Immature natural killer cell (primary cell): ENCODE data around the gene BPIFB6. TPM values are rescaled to one million over a fixed set of nuclear protein-coding genes. Genes with fewer than 3 reads are reported as not detected.
"Not testable (repeated sequence)": the region's sequence is repeated elsewhere in the genome, so short reads cannot be mapped to it uniquely, and the experiment has no call there.

Experiments used
- DNase-seq, 3 donors: peaks; one replicate each; pipeline ENCODE4 v3.0.0; 2022; ENCODE audit warnings: mixed read lengths in 1 of 3
- H3K27ac Mint-ChIP-seq, 6 donors: one replicate each; pipeline ENCODE4 v1.8.0; 2020; ENCODE audit warnings: mixed read lengths in 6 of 6, mild to moderate bottlenecking in 5 of 6, inconsistent platforms in 4 of 6, moderate library complexity in 3 of 6
- H3K27me3 Mint-ChIP-seq, 3 donors: one replicate each; pipeline ENCODE4 v1.8.0; 2020 to 2021; ENCODE audit warnings: low read depth in 3 of 3, mild to moderate bottlenecking in 3 of 3, mixed read lengths in 3 of 3, moderate library complexity in 3 of 3, inconsistent platforms in 1 of 3
- H3K36me3 Mint-ChIP-seq, 3 donors: one replicate each; pipeline ENCODE4 v1.8.0; 2020; ENCODE audit warnings: mixed read lengths in 3 of 3, inconsistent platforms in 2 of 3, mild to moderate bottlenecking in 2 of 3
- H3K4me1 Mint-ChIP-seq, 2 donors: one replicate each; pipeline ENCODE4 v1.8.0; 2020; ENCODE audit warnings: inconsistent platforms in 2 of 2, mild to moderate bottlenecking in 2 of 2, mixed read lengths in 2 of 2, moderate library complexity in 1 of 2
- H3K4me3 Mint-ChIP-seq, 5 donors: one replicate each; pipeline ENCODE4 v1.8.0; 2020; ENCODE audit warnings: mild to moderate bottlenecking in 5 of 5, mixed read lengths in 5 of 5, inconsistent platforms in 3 of 5, moderate library complexity in 3 of 5
- H3K9me3 Mint-ChIP-seq, 6 donors: one replicate each; pipeline ENCODE4 v1.8.0; 2020; ENCODE audit warnings: mild to moderate bottlenecking in 6 of 6, mixed read lengths in 6 of 6, inconsistent platforms in 4 of 6, moderate library complexity in 3 of 6
- polyA plus RNA-seq, 3 donors: library from polyadenylated mRNA; unstranded; fragments of 300-500 nt; fragmentation: Illumina TruSeq; gene quantifications; one replicate each; pipeline ENCODE4 v1.2.3, GENCODE V29; 2021

Gene BPIFB6
- polyA plus RNA-seq, 3 donors from 2014 or later = not detected

DNA sequence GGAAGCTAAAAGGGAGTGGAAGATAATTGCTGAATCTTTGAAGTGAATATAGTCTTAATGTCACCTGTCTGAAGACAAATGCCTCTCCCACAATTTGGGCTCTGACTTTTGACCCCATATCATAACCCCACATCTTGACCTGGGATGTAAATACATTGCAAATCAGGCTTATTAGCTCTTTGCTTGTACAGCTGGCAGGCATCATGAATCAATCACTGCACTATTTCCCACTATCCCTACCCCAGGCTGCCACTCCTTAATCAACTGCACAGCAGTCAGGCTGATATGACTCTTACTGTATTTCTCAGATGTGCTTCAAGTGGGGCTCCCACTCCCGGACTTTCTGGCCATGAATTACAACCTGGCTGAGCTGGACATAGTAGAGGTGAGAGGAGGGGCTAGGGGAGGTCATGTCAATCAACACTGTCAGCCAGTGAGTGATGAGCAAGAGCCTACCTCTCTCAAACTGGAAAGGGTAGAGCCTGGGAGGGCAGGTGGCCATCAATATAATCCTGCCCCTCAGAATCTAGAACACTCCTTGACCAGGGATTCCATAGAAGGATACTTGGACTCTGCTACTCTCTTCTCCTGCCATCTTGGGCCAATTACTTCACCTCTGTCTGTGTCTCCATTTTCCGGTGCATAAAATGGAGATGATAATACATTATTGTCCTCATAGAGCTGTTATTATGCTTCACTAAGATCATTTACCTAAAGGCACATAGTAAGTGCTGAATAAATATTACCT is 11.7 kb downstream of the BPIFB6 start:
- Mint-ChIP-seq H3K4me3 (no peak overlapping the region), H3K27ac (no peak overlapping the region), H3K27me3 (peaks cover 0 to 6% (median 2%) of the 10 kb centered on the region in 3 donors), H3K9me3 (peaks cover 11 to 21% (median 14%) of the 10 kb centered on the region in 6 donors), H3K36me3 (peaks cover 0 to 4% (median 3%) of the 10 kb centered on the region in 3 donors), H3K4me1 (no peaks in the 10 kb centered on the region)
- no peak for DNase-seq

GRCh38 chr20:33043731-33044181 is 12.3 kb downstream of the BPIFB6 start:
- no peak for DNase-seq
- Mint-ChIP-seq H3K4me1 (no peaks in the 10 kb centered on the region), H3K27me3 (peaks cover 0 to 6% (median 2%) of the 10 kb centered on the region in 3 donors), H3K9me3 (peaks cover 11 to 21% (median 14%) of the 10 kb centered on the region in 6 donors), H3K27ac (no peak overlapping the region), H3K36me3 (peaks cover 0 to 4% (median 3%) of the 10 kb centered on the region in 3 donors), H3K4me3 (no peak overlapping the region)

DNA sequence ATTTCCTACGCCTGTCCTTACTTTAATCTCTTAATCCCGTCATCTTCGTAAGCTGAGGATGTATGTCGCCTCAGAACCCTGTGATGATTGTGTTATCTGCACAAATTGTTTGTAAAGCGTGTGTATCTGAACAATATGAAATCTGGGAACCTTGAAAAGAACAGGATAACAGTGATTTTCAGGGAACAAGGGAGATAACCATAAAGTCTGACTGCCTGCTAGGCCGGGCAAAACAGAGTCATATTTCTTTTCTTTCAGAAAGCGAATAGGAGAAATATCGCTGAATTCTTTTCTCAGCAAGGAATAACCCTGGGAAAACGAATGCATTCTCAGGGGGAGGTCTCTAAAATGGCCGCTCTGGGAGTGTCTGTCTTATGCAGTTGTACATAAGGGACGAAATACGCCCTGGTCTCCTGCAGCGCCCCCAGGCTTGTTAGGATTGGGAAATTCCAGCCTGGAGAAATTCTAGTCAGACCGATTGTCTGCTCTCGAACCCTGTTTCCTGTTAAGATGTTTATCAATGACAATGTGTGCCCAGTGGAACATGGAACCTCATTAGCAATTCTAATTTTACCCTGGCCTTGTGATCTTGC is 13.8 kb downstream of the BPIFB6 start:
- H3K4me3 Mint-ChIP-seq, H3K36me3 Mint-ChIP-seq, H3K4me1 Mint-ChIP-seq, H3K27me3 Mint-ChIP-seq, DNase-seq, H3K27ac Mint-ChIP-seq: not testable (repeated sequence)
- peaks cover 11 to 21% (median 15%) of the 10 kb centered on the region in 6 donors for H3K9me3 Mint-ChIP-seq

DNA sequence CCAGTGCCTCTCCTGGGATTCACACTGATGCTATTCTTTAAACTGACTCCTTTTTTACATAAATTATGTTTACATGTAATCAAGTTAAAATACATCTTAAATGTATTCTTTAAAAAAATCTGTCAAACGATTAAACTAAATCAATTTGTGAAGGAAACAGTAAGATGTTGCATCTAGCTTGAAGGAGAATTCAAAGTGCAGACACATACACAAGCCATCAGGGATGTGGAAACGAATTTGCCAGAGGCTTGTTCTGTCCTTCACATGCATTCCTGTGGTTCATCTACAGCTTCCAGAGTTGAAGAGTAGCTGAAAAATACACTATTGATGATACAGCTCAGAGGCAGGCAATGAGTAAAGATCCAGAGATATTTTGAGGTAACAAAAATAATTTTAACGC is 15.0 kb downstream of the BPIFB6 start:
- peaks cover 0 to 4% (median 3%) of the 10 kb centered on the region in 3 donors for H3K36me3 Mint-ChIP-seq
- peaks cover 11 to 21% (median 15%) of the 10 kb centered on the region in 6 donors for H3K9me3 Mint-ChIP-seq

GRCh38 chr20:33051333-33051732 is 19.9 kb downstream of the BPIFB6 start:
- Mint-ChIP-seq H3K27ac (no peak overlapping the region), H3K27me3 (no peaks in the 10 kb centered on the region), H3K36me3 (no peaks in the 10 kb centered on the region), H3K4me3 (no peak overlapping the region), H3K4me1 (no peaks in the 10 kb centered on the region), H3K9me3 (peaks cover 0 to 4% (median 1%) of the 10 kb centered on the region in 6 donors)
- DNase-seq = no peak

More for the DNA sequence above, 15.0 kb downstream of the BPIFB6 start:
- Mint-ChIP-seq H3K27ac (no peak overlapping the region), H3K4me3 (no peak overlapping the region), H3K4me1 (no peaks in the 10 kb centered on the region), H3K27me3 (peaks cover 0 to 3% (median 2%) of the 10 kb centered on the region in 3 donors)
- no peak for DNase-seq

- H3K9me3 Mint-ChIP-seq = peaks cover 0 to 1% (median 0%) of the 10 kb centered on the region in 6 donors
- H3K27ac Mint-ChIP-seq = no peak within 1 kb of the TSS
- H3K27me3 Mint-ChIP-seq = peaks cover 0 to 2% (median 0%) of the 10 kb centered on the region in 3 donors
These were observed 22.1 kb downstream of the BPIFB6 start, which contains the start of gene BPIFB3 for GRCh38 chr20:33053291-33054106. TSS of gene BPIFB3 (plus strand) at chr20:33053903. CDS start at chr20:33055436, 1,533 bp downstream.

DNA sequence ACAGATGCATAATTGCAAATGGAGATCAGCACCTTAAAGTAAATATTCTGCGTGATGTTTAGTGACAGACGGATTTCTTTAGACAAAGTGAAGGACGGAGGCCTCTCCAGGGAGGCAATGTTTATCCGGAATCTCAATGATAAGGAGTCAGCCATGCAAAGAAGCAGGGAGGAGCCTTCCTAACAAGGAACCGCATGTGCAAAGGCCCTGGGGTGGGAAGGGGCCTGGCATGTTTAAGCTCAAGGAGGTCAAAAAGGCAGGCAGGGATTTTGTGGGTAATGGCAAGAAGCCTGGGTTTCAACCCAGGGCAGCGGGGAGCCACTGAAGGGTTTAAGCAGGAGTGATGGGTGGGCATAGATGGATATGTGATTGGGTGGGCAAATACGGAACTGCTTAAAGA is 22.9 kb downstream of the BPIFB6 start:
- H3K27ac Mint-ChIP-seq = no peak overlapping the region
- peaks cover 0 to 2% (median 2%) of the 10 kb centered on the region in 3 donors for H3K27me3 Mint-ChIP-seq
- H3K36me3 Mint-ChIP-seq = no peaks in the 10 kb centered on the region
- no peak overlapping the region for H3K4me3 Mint-ChIP-seq
- DNase-seq = no peak
- H3K4me1 Mint-ChIP-seq = no peaks in the 10 kb centered on the region
- peaks cover 0 to 1% (median 0%) of the 10 kb centered on the region in 6 donors for H3K9me3 Mint-ChIP-seq

More at GRCh38 chr20:33053291-33054106, 22.1 kb downstream of the BPIFB6 start, which contains the start of gene BPIFB3:
- H3K4me1 Mint-ChIP-seq = no peaks in the 10 kb centered on the region
- DNase-seq = no peak
- no peak within 1 kb of the TSS for H3K4me3 Mint-ChIP-seq
- no peaks in the 10 kb centered on the region for H3K36me3 Mint-ChIP-seq

- H3K9me3 Mint-ChIP-seq = peaks cover 0 to under 1% (median 0%) of the 10 kb centered on the region in 6 donors
- H3K27me3 Mint-ChIP-seq = peaks cover 0 to 2% (median 2%) of the 10 kb centered on the region in 3 donors
- DNase-seq = no peak
- H3K36me3 Mint-ChIP-seq = no peaks in the 10 kb centered on the region
- no peak overlapping the region for H3K27ac Mint-ChIP-seq
- no peaks in the 10 kb centered on the region for H3K4me1 Mint-ChIP-seq
- H3K4me3 Mint-ChIP-seq = no peak overlapping the region
These were observed 23.3 kb downstream of the BPIFB6 start for GRCh38 chr20:33054791-33055190.

GRCh38 chr20:33059136-33059535 is 27.7 kb downstream of the BPIFB6 start:
- no peak overlapping the region for H3K27ac Mint-ChIP-seq
- H3K9me3 Mint-ChIP-seq = no peaks in the 10 kb centered on the region
- peaks cover 2 to 3% (median 2%) of the 10 kb centered on the region in 3 donors for H3K27me3 Mint-ChIP-seq
- H3K36me3 Mint-ChIP-seq = no peaks in the 10 kb centered on the region
- DNase-seq = no peak
- H3K4me3 Mint-ChIP-seq = no peak overlapping the region
- H3K4me1 Mint-ChIP-seq = no peaks in the 10 kb centered on the region

- H3K27ac Mint-ChIP-seq = no peak overlapping the region
- no peaks in the 10 kb centered on the region for H3K9me3 Mint-ChIP-seq
- peaks cover 2 to 3% (median 2%) of the 10 kb centered on the region in 3 donors for H3K27me3 Mint-ChIP-seq
- H3K4me3 Mint-ChIP-seq = no peak overlapping the region
- H3K36me3 Mint-ChIP-seq = no peaks in the 10 kb centered on the region
- H3K4me1 Mint-ChIP-seq = no peaks in the 10 kb centered on the region
- DNase-seq = no peak
These were observed 28.4 kb downstream of the BPIFB6 start for GRCh38 chr20:33059741-33060390.

GRCh38 chr20:33061658-33062028 is 30.2 kb downstream of the BPIFB6 start:
- H3K36me3 Mint-ChIP-seq = no peaks in the 10 kb centered on the region

DNA sequence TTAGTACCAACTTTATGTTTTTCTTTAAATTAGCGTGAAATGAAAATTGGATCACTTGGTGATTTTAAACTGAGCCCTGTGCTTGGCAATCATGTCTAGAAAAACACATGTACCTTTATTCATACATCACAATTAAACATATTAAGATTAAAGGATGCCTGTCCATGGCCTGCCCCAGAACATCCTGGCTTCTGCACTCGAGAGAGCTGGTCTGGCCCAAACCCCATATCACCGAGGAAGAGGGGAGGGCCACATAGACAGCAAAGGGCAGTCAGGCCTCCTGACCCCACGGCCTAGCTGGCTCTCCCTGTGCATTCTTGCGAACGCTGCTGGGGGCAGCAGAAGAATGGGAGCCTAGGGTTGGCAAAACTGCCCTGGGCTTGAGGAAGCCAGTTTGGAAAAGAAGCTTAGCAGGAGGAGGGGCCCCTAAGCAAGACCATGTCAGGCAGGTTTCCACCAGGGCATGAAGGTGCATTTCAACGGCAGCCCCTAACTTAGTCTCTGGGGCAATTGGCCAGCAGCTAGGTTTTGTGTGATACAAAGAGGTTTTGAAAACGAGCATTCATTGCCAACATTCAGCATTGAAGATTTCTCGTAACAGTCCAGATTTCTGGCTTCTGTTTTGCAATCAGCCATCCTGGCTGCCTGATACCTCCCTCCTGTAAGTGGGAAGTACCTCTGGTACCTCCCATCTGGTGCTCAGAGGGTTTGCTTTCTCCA is 30.8 kb downstream of the BPIFB6 start:
- Mint-ChIP-seq H3K4me1 (no peaks in the 10 kb centered on the region), H3K36me3 (no peaks in the 10 kb centered on the region), H3K4me3 (no peak overlapping the region), H3K9me3 (no peaks in the 10 kb centered on the region), H3K27ac (no peak overlapping the region), H3K27me3 (peaks cover 2 to 5% (median 2%) of the 10 kb centered on the region in 3 donors)
- DNase-seq = no peak

More at GRCh38 chr20:33061658-33062028, 30.2 kb downstream of the BPIFB6 start:
- no peak for DNase-seq
- Mint-ChIP-seq H3K27me3 (peaks cover 2 to 5% (median 2%) of the 10 kb centered on the region in 3 donors), H3K4me1 (no peaks in the 10 kb centered on the region), H3K27ac (no peak overlapping the region), H3K9me3 (no peaks in the 10 kb centered on the region), H3K4me3 (no peak overlapping the region)

- Mint-ChIP-seq H3K4me3 (no peak overlapping the region), H3K4me1 (no peaks in the 10 kb centered on the region), H3K9me3 (no peaks in the 10 kb centered on the region), H3K36me3 (no peaks in the 10 kb centered on the region), H3K27me3 (peaks cover 2 to 5% (median 3%) of the 10 kb centered on the region in 3 donors), H3K27ac (no peak overlapping the region)
- DNase-seq = no peak
These were observed 31.3 kb downstream of the BPIFB6 start for GRCh38 chr20:33062825-33063149.
